Mononuclear cell (primary cell): ENCODE results near the gene TMEM222. TPM values are rescaled to one million over a fixed set of nuclear protein-coding genes. Genes with fewer than 3 reads are reported as not detected.
A peak's percentile ranks its signal among the peaks of the same experiment; 100 is the strongest.

Experiments used
- H3K27me3 ChIP-seq: 2 replicates; pipeline ENCODE4 v1.6.0; 2011; ENCODE audit warnings: low read length, control low read depth; ENCODE audit not compliant: insufficient read depth
- H3K4me1 ChIP-seq: 2 replicates; pipeline ENCODE4 v1.5.1; 2011; ENCODE audit warnings: mild to moderate bottlenecking, low read length, control low read depth; ENCODE audit not compliant: insufficient read depth
- H3K4me3 ChIP-seq: 2 replicates; pipeline ENCODE4 v1.5.1; 2011; ENCODE audit warnings: mild to moderate bottlenecking, low read length, moderate library complexity
- H3K9me3 ChIP-seq: 2 replicates; pipeline ENCODE4 v1.5.1; 2011; ENCODE audit warnings: low read depth, mild to moderate bottlenecking, control low read depth, low read length
- total RNA-seq: library from RNA; depleted of rRNA; stranded (reverse); fragments of >200 nt; gene quantifications from one replicate; pipeline ENCODE4 v1.2.3, GENCODE V29; 2012

The TMEM222 gene
- total RNA-seq, 1 donor: 17.0 TPM

GRCh38 chr1:27343639-27344025 lies 21.7 kb downstream of the TMEM222 start:
- peaks cover 60% of the 10 kb centered on the region for H3K4me1 ChIP-seq
- peak overlapping the region; percentile 70 for H3K4me3 ChIP-seq
- no peaks in the 10 kb centered on the region for H3K9me3 ChIP-seq

GRCh38 chr1:27345272-27345671 lies 23.3 kb downstream of the TMEM222 start:
- Histone ChIP-seq H3K27me3 (no peaks in the 10 kb centered on the region), H3K4me3 (no peak overlapping the region), H3K9me3 (no peaks in the 10 kb centered on the region), H3K4me1 (peaks cover 67% of the 10 kb centered on the region)

More at GRCh38 chr1:27343639-27344025, 21.7 kb downstream of the TMEM222 start:
- no peaks in the 10 kb centered on the region for H3K27me3 ChIP-seq

- no peak overlapping the region for H3K4me3 ChIP-seq
- H3K4me1 ChIP-seq: peaks cover 58% of the 10 kb centered on the region
- no peaks in the 10 kb centered on the region for H3K9me3 ChIP-seq
- H3K27me3 ChIP-seq: no peaks in the 10 kb centered on the region
Measured at GRCh38 chr1:27346357-27346756, 24.4 kb downstream of the TMEM222 start.

GRCh38 chr1:27346991-27347624 lies 25.1 kb downstream of the TMEM222 start:
- no peaks in the 10 kb centered on the region for H3K9me3 ChIP-seq
- H3K27me3 ChIP-seq: no peaks in the 10 kb centered on the region
- no peak overlapping the region for H3K4me3 ChIP-seq

GRCh38 chr1:27348861-27349783 lies 27.2 kb downstream of the TMEM222 start:
- Histone ChIP-seq H3K4me1 (peaks cover 31% of the 10 kb centered on the region), H3K27me3 (no peaks in the 10 kb centered on the region), H3K4me3 (peak overlapping the region; percentile 19), H3K9me3 (no peaks in the 10 kb centered on the region)

More at GRCh38 chr1:27346991-27347624, 25.1 kb downstream of the TMEM222 start:
- peaks cover 51% of the 10 kb centered on the region for H3K4me1 ChIP-seq

- Histone ChIP-seq H3K4me1 (peaks cover 22% of the 10 kb centered on the region), H3K4me3 (peak overlapping the region; percentile 19), H3K9me3 (no peaks in the 10 kb centered on the region), H3K27me3 (no peaks in the 10 kb centered on the region)
Measured at GRCh38 chr1:27349784-27350662, 28.1 kb downstream of the TMEM222 start.

GRCh38 chr1:27350663-27351540 lies 28.9 kb downstream of the TMEM222 start:
- H3K4me1 ChIP-seq: peaks cover 17% of the 10 kb centered on the region
- no peak overlapping the region for H3K4me3 ChIP-seq
- no peaks in the 10 kb centered on the region for H3K27me3 ChIP-seq
- no peaks in the 10 kb centered on the region for H3K9me3 ChIP-seq

GRCh38 chr1:27351541-27352107 lies 29.7 kb downstream of the TMEM222 start:
- Histone ChIP-seq H3K4me1 (peaks cover 25% of the 10 kb centered on the region), H3K27me3 (no peaks in the 10 kb centered on the region), H3K4me3 (no peak overlapping the region), H3K9me3 (no peaks in the 10 kb centered on the region)

- H3K4me3 ChIP-seq: no peak overlapping the region
- no peaks in the 10 kb centered on the region for H3K9me3 ChIP-seq
- no peaks in the 10 kb centered on the region for H3K27me3 ChIP-seq
- H3K4me1 ChIP-seq: peaks cover 39% of the 10 kb centered on the region
Measured at GRCh38 chr1:27353166-27353565, 31.2 kb downstream of the TMEM222 start.

- H3K4me3 ChIP-seq: no peak overlapping the region
- H3K27me3 ChIP-seq: no peaks in the 10 kb centered on the region
- H3K9me3 ChIP-seq: no peaks in the 10 kb centered on the region
- H3K4me1 ChIP-seq: peaks cover 39% of the 10 kb centered on the region
Measured at GRCh38 chr1:27353629-27354028, 31.7 kb downstream of the TMEM222 start.

GRCh38 chr1:27355683-27356082 lies 33.7 kb downstream of the TMEM222 start:
- H3K4me1 ChIP-seq: peaks cover 36% of the 10 kb centered on the region
- H3K9me3 ChIP-seq: no peaks in the 10 kb centered on the region
- no peaks in the 10 kb centered on the region for H3K27me3 ChIP-seq
- H3K4me3 ChIP-seq: no peak overlapping the region

GRCh38 chr1:27356277-27356618 lies 34.3 kb downstream of the TMEM222 start:
- Histone ChIP-seq H3K4me1 (peaks cover 39% of the 10 kb centered on the region), H3K9me3 (no peaks in the 10 kb centered on the region), H3K4me3 (no peak overlapping the region), H3K27me3 (no peaks in the 10 kb centered on the region)

GRCh38 chr1:27356619-27357280 lies 34.8 kb downstream of the TMEM222 start:
- Histone ChIP-seq H3K9me3 (no peaks in the 10 kb centered on the region), H3K4me1 (peaks cover 39% of the 10 kb centered on the region), H3K27me3 (no peaks in the 10 kb centered on the region), H3K4me3 (peak overlapping the region; percentile 23)
